Measurements from ENCODE around the gene PHLDB3.
A peak's percentile ranks its signal among the peaks of the same experiment; 100 is the strongest.

The PHLDB3 gene

DNA sequence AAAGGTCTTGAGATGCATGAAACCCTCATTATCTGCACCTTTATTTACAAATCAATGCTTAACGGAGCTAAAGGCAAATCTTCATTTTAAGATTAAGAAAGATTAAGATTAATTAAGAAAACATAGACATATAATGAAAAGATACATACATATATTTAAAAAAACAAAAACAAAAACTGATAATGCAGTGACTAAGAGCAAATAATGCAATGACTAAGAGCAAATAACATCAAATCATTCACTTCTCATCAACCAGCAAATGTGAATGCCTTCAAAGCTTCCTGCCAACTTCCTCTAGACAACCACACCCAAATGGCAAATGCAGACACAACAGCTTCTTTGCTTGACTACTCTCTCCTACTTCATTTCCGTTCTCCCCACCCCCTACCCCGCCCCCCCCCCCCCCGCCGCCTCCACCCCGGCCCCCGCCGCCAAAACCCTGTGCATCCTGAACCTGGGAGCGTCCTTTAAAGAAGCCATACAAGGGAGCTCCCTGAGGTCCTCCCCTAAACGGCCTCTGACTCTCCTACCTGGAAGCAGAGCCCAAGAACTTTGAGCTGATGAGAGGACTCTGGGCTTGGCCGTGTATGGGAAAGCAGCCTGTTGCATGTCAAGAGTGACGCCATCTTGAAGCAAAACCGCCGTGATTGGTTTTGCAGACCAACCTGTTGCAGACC is 65.4 kb downstream of the PHLDB3 start:
- DNase-seq: peak in 3 of 5 experiments; percentile 14 to 95 (median 75)

GRCh38 chr19:43438291-43439031 is 66.1 kb downstream of the PHLDB3 start:
- DNase-seq: peak in 1 of 5 experiments; percentile 56

DNA sequence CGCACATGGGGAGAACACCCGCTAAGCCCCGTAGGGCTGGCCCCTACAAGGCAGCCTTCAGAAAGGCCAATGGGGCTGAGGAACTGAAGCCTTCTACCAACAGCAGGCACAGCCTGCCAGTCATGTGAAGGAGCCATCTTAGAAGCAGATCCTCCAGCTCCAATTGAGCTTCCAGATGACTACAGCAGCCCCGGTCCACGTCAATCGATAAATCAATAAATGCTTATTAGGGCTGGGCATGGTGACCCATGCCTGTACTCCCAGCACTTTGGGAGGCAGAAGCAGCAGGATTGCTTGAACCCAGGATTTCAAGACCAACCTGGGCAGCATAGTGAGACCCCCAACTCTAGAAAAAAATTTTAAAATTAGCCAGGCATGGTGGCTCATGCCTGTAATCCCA is 66.8 kb downstream of the PHLDB3 start:
- no peak for DNase-seq

- peak in 1 of 5 experiments; percentile 12 for DNase-seq
These were observed 67.3 kb downstream of the PHLDB3 start for GRCh38 chr19:43437284-43437683.

GRCh38 chr19:43435775-43436174 is 68.8 kb downstream of the PHLDB3 start:
- no peak for DNase-seq

DNA sequence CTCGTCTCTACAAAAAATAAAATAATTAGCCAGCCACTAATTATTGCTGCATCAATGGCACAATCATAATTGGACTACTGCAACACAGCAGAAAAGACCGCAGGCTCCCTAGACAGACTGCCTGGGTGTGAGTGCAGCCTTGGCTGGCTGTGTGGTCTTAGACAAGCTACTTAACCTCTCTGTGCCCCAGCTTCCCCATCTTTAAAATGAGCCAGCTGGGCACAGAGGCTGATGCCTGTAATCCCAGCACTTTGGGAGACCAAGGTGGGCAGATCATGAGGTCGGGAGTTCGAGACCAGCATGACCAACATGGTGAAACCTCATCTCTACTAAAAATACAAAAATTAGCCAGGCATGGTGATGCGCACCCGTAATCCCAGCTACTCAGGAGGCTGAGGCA is 70.9 kb downstream of the PHLDB3 start:
- DNase-seq: no peak

DNA sequence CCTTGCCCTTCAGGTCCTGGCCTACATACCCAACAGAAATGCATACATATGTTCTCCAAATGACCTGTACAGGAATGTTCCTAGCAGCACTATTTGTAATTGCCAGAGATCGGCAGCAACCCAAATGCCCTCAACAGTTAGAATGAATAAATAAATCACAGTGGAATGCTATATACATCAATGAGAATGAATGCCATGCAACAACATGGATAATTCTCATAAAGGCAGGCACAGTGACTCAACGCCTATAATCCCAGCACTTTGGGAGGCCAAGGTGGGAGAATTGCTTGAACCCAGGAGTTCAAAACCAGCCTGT is 71.2 kb downstream of the PHLDB3 start:
- DNase-seq: no peak

DNA sequence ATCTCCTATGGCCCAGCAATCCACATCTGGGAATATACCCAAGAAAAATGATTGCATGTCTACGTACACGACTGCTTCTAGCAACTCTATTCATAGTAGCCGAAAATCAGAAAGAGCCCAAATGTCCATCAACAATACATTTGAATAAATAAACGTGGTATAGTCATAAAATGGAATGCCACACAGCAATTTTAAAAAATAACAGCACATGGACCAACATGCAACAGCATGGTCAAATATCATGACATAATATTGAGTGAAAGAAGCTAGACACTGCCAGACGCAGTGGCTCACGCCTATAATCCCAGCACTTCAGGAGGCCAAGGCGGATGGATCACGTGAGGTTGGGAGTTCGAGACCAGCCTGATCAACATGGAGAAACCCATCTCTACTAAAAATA is 73.6 kb downstream of the PHLDB3 start:
- no peak for DNase-seq

DNA sequence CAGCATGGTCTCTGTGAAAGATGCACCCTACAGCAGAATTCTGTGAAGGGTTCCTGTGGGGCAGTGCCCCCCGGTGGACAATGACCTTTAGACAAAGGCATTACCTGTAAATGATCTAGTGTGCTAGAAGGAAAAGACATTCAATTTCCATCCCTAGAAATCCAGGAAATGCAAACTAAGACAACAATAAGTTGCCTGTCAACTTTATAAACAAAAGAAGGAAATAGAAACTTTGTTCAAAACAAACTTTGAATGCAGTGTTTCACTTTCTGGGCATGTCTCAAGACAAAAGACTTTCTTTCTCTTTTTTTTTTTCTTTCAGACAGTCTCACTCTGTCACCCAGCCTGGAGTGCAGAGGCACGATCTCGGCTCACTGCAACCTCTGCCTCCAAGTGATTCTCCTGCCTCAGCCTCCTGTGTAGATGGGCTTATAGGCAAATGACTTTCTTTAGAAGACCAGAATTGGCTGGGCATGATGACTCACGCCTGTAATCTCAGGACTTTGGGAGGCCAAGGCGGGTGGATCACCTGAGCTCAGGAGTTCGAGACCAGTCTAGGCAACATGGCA is 74.3 kb downstream of the PHLDB3 start:
- no peak for DNase-seq

GRCh38 chr19:43429395-43429794 is 75.2 kb downstream of the PHLDB3 start:
- DNase-seq: no peak

DNA sequence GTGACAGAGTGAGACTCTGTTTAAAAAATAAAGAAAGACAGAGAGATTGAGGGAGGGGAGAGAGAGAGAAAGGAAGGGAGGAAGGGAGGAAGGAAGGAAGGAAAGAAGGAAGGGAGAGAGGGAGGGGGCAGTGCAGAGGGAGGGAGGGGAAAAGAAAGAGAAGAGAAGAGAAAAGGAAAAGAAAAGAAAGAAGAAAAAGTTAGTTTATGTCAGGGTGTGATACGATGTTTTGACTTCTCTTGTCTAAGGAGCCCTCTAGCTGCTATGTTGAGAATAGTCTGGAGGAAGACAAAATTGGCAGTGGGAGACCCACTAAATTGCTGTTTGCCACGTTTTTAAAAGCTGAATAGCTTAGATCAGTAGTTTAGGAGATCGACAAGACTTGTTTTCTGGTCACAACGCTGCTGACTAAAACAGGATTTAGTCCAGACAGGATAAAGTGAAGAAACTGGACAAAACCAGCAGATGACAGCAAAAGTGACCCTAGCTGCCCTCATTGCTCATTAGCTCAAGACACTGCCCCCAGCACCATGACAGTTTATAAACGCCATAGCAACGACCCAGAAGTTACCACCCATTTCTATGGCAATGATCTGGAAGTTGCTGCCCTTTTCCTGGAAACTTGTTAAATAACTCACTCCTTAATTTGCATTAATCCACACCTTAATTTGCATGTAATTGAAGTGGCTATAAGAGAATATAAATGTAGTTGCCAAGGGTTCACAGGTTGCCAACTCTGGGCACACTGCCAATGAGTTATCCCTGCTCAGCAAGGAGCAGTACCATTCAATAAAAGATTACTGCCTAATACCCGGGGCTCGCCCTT is 78.8 kb downstream of the PHLDB3 start:
- peak in 1 of 5 experiments; percentile 13 for DNase-seq
